Right atrium auricular region (tissue), 2 donors: ENCODE measurements around the gene ACCSL. TPM values are rescaled to one million over a fixed set of nuclear protein-coding genes. Genes with fewer than 3 reads are reported as not detected.
A peak's percentile ranks its signal among the peaks of the same experiment; 100 is the strongest.

Experiments used
- DNase-seq: peaks from one replicate; pipeline ENCODE4 v3.0.0-alpha.2; 2019; ENCODE audit warnings: low spot score
- H3K27ac ChIP-seq, 2 donors: fragments of 200-600 bp; sonication (generic); 1 replicate in 1 of 2; 2 replicates in 1 of 2; pipeline ENCODE4 v1.5.1; 2016 to 2019
- H3K27me3 ChIP-seq, 2 donors: fragments of 200-600 bp; sonication (generic); one replicate each; pipeline versions ENCODE4 v1.5.1 to v1.6.0; 2017 to 2019
- H3K36me3 ChIP-seq: fragments of 200-600 bp; sonication (generic); one replicate; pipeline ENCODE4 v1.5.1; 2016
- H3K4me1 ChIP-seq, 2 donors: fragments of 200-600 bp; sonication (generic); one replicate each; pipeline versions ENCODE4 v1.5.1 to v1.6.0; 2017 to 2019
- H3K4me3 ChIP-seq, 2 donors: fragments of 200-600 bp; sonication (generic); 1 replicate in 1 of 2; 2 replicates in 1 of 2; pipeline ENCODE4 v1.5.1; 2017 to 2019; ENCODE audit warnings: mild to moderate bottlenecking in 1 of 2, moderate library complexity in 1 of 2
- H3K9me3 ChIP-seq, 2 donors: fragments of 200-600 bp; sonication (generic); one replicate each; pipeline ENCODE4 v1.5.1; 2019
- CTCF ChIP-seq, 2 donors: fragments of 200-600 bp; sonication (generic); IDR thresholded peaks; one replicate each; pipeline ENCODE4 v1.5.1; 2019; ENCODE audit warnings: antibody characterized with exemption in 2 of 2
- total RNA-seq, 2 donors: library from RNA; depleted of rRNA; stranded (reverse); fragments of >200 nt; gene quantifications; one replicate each; pipeline ENCODE4 v1.1.0, GENCODE V29; 2016

The ACCSL gene
- total RNA-seq, 2 donors from 2014 or later: not detected

GRCh38 chr11:44090539-44090938 is 42.8 kb downstream of the ACCSL start:
- no peak for TF ChIP-seq CTCF (IDR thresholded peaks at IDR 0.05)
- H3K4me3 ChIP-seq: no peak overlapping the region
- H3K27ac ChIP-seq: no peak overlapping the region
- H3K9me3 ChIP-seq: no peaks in the 10 kb centered on the region
- H3K27me3 ChIP-seq: no peaks in the 10 kb centered on the region
- peaks cover 0 to 6% of the 10 kb centered on the region in 2 donors for H3K4me1 ChIP-seq
- no peak for DNase-seq
- H3K36me3 ChIP-seq: no peaks in the 10 kb centered on the region

GRCh38 chr11:44094260-44094868 is 46.6 kb downstream of the ACCSL start:
- no peaks in the 10 kb centered on the region for H3K27me3 ChIP-seq
- no peaks in the 10 kb centered on the region for H3K36me3 ChIP-seq
- no peak overlapping the region for H3K4me3 ChIP-seq
- H3K4me1 ChIP-seq: peaks cover 0 to 11% of the 10 kb centered on the region in 2 donors
- no peaks in the 10 kb centered on the region for H3K9me3 ChIP-seq
- DNase-seq: peak; percentile 87
- no peak overlapping the region for H3K27ac ChIP-seq
- peak; percentile 49 to 83 for TF ChIP-seq CTCF (IDR thresholded peaks at IDR 0.05)

DNA sequence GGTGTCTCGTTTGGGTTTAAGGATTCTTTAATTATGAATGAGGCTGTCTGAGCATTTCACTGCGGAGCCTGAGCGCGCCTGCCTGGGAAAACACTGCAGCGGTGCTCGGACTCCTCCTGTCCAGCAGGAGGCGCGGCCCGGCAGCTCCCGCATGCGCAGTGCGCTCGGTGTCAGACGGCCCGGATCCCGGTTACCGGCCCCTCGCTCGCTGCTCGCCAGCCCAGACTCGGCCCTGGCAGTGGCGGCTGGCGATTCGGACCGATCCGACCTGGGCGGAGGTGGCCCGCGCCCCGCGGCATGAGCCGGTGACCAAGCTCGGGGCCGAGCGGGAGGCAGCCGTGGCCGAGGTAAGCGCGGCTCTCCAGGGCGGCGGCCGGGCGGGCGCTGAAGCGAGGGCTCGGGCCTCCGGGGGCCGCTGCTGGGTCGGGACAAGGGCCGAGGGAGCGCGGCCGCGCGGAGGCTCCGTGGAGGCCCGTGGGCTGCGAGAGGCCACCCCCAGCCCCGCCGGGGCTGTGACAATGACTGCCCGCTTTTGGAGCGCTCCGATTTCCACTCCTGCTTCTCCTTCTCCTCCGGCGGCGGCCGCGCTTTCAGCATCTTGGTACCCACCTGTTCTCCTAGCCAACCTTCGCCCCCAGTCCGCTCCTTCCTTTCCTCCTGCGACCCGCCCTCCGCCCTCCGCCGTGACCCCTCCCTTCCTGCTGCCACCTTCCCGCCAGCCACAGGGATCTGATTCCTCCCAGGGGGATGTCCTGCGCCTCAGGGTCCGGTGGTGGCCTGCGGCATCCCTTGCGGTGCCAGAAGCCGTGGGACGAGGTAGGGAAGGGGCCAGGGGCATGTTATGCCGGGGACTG is 48.0 kb downstream of the ACCSL start, which contains the start of gene EXT2:
TSS of gene EXT2 (plus strand) at position 173 of the 854 bp plus-strand sequence. CDS start 12,035 bp downstream, outside the sequence.
- peak; percentile 87 to 98 for TF ChIP-seq CTCF (IDR thresholded peaks at IDR 0.05)
- peak; percentile 85 for DNase-seq
- Histone ChIP-seq H3K9me3 (no peaks in the 10 kb centered on the region), H3K4me1 (peaks cover 0 to 11% of the 10 kb centered on the region in 2 donors), H3K36me3 (no peaks in the 10 kb centered on the region), H3K27me3 (no peaks in the 10 kb centered on the region), H3K27ac (peak within 1 kb of the TSS; percentile 80 to 81), H3K4me3 (peak within 1 kb of the TSS; percentile 70 to 92)

DNA sequence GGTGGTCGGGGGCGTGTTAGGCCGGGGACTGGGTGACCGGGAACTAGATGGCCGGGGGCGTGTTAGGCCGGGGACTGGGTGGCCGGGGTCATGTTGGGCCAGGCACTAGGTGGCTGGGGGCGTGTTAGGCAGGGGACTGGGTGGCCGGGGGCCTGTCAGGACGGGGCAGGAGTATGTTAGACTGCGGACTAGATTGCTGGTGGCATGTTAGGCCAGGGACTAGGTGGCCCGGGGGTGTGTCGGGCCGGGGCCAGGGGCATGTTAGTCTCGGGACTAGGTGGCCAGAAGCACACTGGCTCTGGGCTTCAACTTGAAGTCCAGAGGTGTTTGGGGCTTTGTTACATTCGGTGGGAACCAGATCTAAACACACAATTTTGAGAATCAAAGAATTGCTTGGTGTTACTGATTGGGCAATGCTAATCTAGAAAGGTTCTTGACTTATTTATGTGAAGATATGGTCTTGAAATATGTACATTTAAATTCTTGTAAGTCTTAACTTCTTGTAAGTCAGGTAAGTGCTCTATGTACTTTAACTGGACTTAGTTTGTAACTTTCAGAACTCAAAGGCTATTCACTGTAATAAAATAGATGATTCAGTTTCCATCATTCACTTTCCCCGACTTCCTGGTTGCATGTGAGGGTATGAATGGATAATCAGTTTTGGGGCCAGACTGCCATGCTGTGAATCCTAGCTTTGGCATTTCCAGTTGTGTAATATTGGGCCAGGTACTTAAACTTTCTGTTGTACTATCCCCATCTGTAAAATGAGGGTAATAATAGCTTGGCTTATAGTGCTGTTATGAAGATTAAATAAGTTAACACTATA is 48.8 kb downstream of the ACCSL start:
- TF ChIP-seq CTCF (IDR thresholded peaks at IDR 0.05): no peak
- H3K27me3 ChIP-seq: no peaks in the 10 kb centered on the region
- H3K9me3 ChIP-seq: no peaks in the 10 kb centered on the region
- DNase-seq: no peak
- peak overlapping the region in 1 of 2 donors; percentile 80 for H3K27ac ChIP-seq
- H3K4me3 ChIP-seq: peak overlapping the region; percentile 70 to 92
- peaks cover 0 to 15% of the 10 kb centered on the region in 2 donors for H3K4me1 ChIP-seq
- no peaks in the 10 kb centered on the region for H3K36me3 ChIP-seq

- DNase-seq: no peak
- Histone ChIP-seq H3K27me3 (no peaks in the 10 kb centered on the region), H3K4me3 (no peak overlapping the region), H3K9me3 (no peaks in the 10 kb centered on the region), H3K36me3 (no peaks in the 10 kb centered on the region), H3K27ac (no peak overlapping the region), H3K4me1 (peaks cover 0 to 15% of the 10 kb centered on the region in 2 donors)
- TF ChIP-seq CTCF (IDR thresholded peaks at IDR 0.05): no peak
These were observed 50.0 kb downstream of the ACCSL start for GRCh38 chr11:44097821-44098220.
